LNCAP (cell line): ENCODE results near the gene RUFY2.

Experiments used
- CTCF ChIP-seq: fragments of 450-650 bp; IDR thresholded peaks from 2 replicates; pipeline ENCODE4 v1.5.1; 2017; ENCODE audit warnings: mild to moderate bottlenecking

RUFY2 gene

GRCh38 chr10:68336754-68337351 lies 70.2 kb downstream of the RUFY2 start:
- no peak for TF ChIP-seq CTCF

GRCh38 chr10:68334672-68335467 lies 72.2 kb downstream of the RUFY2 start:
- TF ChIP-seq CTCF, result no peak

GRCh38 chr10:68333440-68334431 lies 73.3 kb downstream of the RUFY2 start:
- TF ChIP-seq CTCF, result no peak

GRCh38 chr10:68333058-68333395 lies 74.0 kb downstream of the RUFY2 start:
- no peak for TF ChIP-seq CTCF

- TF ChIP-seq CTCF, result peak; percentile 51
Measured at GRCh38 chr10:68332259-68333057, 74.6 kb downstream of the RUFY2 start, which contains the start of gene PBLD. Gene PBLD, minus strand, starts transcription at chr10:68332928. Its CDS starts 26,084 bp downstream, at chr10:68306844.

GRCh38 chr10:68331455-68332258 lies 75.4 kb downstream of the RUFY2 start, which contains the start of gene HNRNPH3:
Gene HNRNPH3, plus strand, starts transcription at chr10:68332064. Its CDS starts 5,158 bp downstream, at chr10:68337222.
- TF ChIP-seq CTCF, result no peak
